ENCODE results near the gene EFEMP1.

EFEMP1 gene

DNA sequence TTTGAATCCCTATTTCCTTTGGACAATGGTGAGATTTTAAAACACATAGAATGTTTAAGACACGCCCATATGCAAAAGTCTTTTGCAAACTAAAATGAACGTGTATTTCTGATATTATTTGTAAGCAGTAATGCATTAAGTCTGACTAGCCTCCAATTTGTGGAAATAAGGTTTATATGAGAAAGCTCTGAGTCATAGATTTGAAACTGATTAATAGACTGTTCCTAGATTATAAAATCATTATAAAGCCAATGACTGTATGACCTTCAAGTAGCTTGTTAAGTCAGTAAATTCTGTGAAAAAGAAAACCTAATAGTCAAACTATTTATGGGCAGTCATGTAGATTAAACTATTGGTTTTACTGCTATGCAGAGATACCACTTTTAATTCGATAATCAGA lies 12.8 kb upstream of the EFEMP1 start:
- FAIRE-seq, result no peak
- DNase-seq (ENCODE audit: extremely low spot score, insufficient read length, low read depth), result no peak

DNA sequence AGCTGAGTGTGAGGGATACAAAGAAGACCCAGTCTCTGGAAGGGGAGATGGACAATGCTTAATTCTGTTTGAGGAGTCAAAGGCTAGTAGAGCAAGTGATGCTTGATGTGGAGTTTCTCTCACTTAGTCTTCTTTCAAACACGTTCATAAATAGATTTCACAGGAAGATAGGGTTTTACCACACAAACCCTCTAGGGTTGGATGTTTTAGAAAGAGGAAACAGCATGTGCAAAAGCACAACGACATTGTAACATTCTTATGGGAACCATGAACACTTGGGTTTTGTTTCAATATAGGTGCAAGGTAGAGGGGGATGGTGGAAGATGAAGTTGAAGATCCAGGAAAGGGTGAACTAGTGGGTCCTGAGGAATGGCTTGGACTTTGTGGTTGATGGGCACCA lies 10.8 kb upstream of the EFEMP1 start:
- DNase-seq (ENCODE audit: extremely low spot score, insufficient read length, low read depth) (no peak), FAIRE-seq (no peak)

DNA sequence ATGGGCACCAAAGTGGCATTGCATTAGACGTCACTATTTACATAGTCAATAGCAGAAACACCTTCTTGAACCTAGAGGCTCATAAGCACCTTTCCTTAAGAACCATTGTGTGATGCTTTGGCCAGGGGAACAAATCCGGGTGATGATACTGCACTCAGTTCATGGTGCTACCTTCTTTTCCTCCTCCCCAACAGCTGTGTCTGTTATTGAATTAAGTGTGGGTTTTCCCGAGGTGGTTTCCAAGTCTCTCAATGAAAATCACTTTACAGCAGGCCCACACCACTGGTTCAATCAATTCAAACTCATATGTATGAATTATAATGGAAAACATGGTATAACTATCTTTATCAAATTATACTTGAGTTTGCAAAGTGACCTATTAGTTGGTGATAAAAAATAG lies 9.3 kb upstream of the EFEMP1 start:
- FAIRE-seq, result no peak
- no peak for DNase-seq (ENCODE audit: extremely low spot score, insufficient read length, low read depth)

DNA sequence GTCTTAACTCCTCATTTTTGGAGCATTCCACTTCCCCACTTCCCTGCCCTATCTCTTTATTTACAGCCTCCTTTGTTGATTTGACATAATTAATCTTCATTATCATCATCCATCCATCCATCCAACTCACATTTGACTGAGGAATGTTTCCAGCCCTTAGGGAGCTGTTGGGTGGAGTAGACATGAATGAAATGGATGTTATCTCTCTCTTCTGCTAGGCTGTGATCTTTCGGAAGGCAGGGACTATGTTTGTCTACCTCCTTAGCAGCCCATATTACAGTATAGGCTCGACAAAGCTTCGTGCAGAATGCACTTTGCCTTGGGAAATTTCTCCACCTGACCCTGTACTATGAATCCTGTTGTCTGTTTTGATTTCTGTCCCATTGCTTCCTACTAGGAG lies 7.7 kb upstream of the EFEMP1 start:
- DNase-seq (ENCODE audit: extremely low spot score, insufficient read length, low read depth) (no peak), FAIRE-seq (no peak)

DNA sequence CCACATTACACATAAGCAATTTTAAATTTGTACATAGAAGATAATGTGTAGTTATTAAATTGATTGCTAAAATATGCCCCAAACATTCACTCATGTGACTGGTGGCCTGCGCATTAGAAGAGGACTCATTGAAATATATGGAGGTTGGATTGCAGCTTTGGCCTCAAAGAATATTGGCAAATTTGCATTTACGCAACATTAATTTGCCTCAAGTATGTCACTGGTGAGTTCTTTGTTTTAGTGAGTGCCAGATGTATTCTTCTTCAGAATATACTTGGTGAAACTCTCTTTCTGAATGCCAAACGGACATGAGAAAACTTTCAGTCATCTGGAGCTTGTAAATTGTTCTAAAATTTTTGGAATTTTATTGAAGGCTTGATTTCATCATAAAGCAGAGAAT lies 5.9 kb upstream of the EFEMP1 start:
- DNase-seq (ENCODE audit: extremely low spot score, insufficient read length, low read depth) (no peak), FAIRE-seq (no peak)

DNA sequence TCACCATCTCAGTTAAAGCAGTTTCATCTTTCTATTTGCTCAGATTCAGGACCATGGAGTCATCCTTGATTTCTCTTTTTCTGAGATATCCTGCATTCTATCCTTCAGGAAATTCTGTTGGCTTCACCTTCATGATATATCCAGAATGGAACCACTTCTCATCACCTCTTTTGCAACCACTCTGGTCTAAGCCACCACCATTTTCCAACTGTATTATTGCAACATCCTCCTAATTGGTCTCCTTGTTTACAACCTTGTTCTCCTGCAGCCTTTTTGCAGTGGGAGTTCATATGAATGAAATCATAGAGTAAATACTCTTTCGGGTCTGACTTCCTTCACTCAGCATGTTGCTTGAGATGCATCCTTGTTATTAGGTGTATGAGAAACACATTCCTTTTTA lies 3.4 kb upstream of the EFEMP1 start:
- DNase-seq (ENCODE audit: extremely low spot score, insufficient read length, low read depth) (no peak), FAIRE-seq (no peak)

DNA sequence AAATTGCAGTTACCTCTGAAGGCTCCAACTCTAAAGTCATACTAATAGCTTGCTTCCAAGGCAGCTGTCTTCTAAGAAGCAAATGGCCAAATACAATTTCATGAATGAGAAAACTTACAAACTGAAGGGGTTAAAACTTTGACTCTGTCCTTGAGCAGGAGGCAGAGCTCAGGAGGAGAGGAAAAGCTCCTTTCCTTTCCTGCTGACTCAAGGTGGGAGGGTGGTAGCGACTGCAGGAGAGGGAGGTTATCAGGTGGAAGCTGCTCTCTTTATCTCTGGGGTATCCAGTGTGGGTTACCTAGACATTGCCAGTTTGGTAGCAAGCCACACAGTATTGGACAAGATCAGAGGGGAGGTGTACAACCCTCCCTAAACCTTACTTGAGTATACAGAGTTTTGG lies 2.7 kb upstream of the EFEMP1 start:
- DNase-seq (ENCODE audit: extremely low spot score, insufficient read length, low read depth) (no peak), FAIRE-seq (no peak)

DNA sequence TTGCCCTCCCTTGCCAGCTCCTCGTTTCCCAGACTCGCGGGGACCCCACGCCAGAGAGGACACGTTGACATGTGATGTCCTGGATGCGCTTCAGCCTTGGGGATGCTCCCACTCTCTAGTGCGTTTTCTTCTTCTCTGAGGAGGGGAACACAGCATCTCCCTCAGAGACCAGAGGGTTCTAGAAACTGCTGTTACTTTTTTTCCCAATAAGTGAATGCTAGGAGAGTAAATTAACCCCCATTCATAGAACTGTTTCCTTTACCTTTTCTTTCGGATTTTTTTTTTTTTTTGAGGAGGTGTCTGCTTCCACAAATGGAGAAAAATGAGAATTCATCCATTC lies 370 bp upstream of the EFEMP1 start:
- FAIRE-seq, result no peak
- DNase-seq (ENCODE audit: extremely low spot score, insufficient read length, low read depth), result no peak

DNA sequence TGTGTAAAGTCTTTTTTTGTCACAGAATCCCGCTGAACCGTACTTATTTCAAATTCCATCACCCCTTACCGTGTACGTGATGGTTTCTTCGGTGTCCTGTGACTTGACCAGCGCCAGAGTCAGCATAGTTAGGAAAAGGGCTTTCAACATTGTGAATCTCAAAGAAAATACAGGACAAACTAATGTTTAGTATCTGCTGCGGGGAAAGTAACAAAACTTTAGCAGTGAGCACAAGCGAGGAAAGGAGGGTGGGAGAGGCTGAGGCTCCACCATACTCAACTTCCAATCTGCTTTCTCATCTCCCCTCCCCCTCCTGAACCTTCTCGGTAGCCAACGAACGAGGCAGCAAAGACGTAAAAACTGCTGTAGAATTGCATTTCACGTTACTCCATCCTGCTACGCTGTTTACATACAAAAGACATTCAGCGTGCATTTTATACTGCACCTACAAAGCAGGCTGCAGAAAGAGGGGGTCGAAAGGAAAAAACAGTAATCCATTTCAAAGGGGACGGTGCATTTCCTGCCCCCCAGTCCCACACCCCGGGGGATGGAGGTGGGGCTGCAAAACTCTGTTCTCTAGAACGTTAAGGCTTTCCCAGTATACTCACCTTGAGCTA lies 1.2 kb downstream of the EFEMP1 start:
- FAIRE-seq, result no peak
- no peak for DNase-seq (ENCODE audit: extremely low spot score, insufficient read length, low read depth)

DNA sequence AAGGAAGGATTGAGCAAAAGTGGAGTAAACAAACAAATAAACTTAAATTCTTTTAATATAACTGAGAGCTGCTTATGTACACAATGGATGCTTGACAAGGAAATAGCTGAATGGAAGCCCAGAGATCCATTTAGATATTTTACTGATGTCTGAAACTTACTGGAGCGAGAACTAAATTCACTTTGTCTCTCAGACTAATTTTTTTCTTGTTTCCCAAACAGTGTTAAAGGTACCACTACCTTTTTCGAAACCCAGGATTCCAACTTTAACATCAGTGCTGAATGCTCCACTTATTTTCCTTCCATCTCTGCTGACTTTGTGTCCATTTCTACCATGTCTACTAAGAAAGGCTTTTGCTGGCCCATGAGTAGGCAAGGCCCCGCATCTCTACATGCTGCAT lies 4.0 kb downstream of the EFEMP1 start:
- FAIRE-seq, result no peak
- DNase-seq (ENCODE audit: extremely low spot score, insufficient read length, low read depth), result no peak

DNA sequence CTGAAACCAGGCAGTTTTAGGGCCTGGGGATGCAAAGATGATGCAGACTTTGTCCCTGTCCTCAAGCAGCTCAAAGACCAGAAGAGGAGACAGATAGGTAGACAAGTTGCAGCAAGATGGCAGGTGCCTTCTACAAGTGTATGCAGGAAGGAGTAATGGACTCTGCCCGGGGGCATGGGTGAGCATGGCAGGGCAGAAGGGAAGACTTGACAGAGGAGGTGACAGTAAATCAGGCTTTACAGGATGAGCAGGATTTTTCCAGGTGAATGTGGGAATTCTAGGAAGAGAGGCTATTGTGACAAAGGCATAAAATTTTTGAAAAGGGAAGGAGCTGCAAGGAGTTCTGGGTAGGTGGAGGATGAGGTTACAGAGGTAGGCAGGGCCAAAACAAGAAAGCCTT lies 4.7 kb downstream of the EFEMP1 start:
- DNase-seq (ENCODE audit: extremely low spot score, insufficient read length, low read depth) (no peak), FAIRE-seq (no peak)

DNA sequence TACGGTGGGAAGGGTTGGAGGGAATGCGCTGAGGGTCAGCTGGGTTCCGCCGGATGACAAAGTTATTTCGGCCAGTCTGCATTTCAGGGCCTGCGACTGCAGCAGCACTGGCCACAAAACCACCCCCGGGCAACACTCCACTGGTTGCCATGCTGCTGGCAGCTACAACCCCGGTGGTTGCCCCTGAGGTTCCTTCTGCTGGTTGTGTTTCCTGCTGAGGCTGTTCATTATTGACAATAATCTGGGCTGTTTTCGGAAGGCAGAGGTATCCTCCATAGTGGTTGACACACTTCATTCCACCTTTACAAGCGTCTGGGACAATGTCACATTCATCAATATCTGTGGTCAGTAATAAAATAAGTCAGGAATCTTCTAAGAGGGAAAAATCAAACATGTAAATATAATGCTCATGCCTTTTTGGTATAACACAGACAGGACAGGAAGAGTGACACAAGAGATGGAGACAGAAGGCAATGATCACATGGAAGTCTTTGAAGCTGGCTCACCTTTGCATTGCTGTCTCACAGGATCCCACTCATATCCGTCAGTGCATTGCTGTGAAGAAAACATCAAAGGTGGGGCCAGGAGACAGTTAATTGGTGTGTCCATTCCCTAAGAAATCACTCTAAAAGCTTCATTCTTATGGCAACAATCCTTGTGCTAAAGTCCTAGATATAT lies 5.7 kb downstream of the EFEMP1 start:
- no peak for FAIRE-seq
- DNase-seq (ENCODE audit: extremely low spot score, insufficient read length, low read depth), result no peak

DNA sequence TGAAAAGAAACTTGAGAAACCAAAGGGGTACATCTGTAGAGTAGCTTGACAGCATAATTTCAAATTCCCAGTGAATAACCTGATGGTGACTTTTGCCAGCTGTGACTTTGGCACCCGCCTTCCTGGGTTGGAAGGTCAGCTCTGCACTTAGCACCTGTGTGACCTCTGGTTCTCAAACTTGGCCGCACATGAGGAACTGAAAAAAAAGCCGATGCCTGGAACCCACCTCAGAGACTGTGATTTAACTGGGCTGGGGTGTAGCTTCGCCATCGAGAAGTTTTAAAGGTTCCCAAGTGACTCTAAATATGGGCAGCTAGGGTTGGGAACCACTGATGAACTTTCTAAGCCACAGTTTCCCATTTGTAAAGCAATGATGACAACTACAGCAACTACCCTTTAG lies 6.5 kb downstream of the EFEMP1 start:
- no peak for DNase-seq (ENCODE audit: extremely low spot score, insufficient read length, low read depth)
- no peak for FAIRE-seq

DNA sequence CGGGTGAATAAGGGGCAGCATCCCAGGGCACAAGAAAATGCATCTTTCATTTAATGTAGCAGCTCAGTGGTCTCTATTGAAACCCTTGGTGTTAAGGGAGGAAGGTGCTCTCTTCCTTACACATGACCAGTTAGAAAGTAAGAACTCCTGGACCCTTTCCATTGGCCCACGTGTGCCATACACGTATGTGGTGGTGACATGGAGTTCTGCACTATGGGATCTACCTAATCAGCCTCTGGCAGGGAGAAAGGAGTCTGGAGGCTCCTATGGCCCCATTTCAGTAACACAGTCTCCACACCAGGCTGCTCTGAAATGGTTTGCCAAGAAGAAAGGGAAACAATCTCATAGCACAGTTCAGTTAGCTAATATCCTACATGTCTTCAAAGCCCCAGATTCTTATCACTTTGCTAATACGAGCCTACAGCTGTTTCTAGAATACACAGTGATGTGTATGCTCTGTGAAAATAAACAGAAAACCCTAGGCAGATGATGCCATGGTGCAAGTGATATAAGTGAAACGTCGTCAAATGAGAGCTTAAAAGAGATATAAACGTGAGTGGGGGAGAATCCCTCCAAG lies 7.0 kb downstream of the EFEMP1 start:
- FAIRE-seq (no peak), DNase-seq (ENCODE audit: extremely low spot score, insufficient read length, low read depth) (no peak)

DNA sequence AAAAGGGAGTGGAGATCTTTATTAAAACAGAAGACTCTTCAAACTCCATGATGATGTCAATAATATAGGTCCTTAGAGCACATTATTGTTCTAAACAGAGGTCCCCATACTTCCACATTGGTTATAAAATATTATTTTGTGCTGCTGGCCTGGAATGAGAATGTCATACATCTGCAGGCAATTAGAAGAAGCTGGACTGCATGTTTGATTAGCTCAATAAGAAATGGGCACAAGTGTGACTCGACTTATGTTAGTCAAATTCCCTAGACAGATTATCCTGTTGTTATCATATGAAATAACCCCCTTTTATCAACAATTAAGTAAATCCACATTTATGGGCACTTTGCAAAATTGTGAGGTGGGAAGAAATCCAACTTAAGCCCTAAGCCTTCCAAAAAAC lies 8.8 kb downstream of the EFEMP1 start:
- DNase-seq (ENCODE audit: extremely low spot score, insufficient read length, low read depth) (no peak), FAIRE-seq (no peak)

DNA sequence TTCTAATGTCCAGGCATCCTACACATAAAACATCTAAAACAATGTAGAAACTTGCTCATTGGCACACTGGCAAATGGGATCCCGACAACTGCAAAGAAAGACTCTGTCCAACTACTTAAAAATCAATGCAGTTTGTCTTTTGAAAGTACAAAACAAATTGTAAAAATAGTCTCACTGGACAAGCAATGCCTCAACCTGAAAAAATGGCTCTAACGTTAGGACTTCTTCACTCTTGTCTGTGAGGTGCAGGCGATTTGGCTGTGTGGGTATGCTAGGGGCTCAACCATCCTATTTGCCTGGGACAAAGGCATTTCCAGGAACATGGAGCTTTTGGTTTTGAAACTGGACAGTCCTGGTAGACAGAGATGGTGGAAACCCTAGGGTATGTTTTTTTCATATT lies 10.7 kb downstream of the EFEMP1 start:
- no peak for DNase-seq (ENCODE audit: extremely low spot score, insufficient read length, low read depth)
- no peak for FAIRE-seq

DNA sequence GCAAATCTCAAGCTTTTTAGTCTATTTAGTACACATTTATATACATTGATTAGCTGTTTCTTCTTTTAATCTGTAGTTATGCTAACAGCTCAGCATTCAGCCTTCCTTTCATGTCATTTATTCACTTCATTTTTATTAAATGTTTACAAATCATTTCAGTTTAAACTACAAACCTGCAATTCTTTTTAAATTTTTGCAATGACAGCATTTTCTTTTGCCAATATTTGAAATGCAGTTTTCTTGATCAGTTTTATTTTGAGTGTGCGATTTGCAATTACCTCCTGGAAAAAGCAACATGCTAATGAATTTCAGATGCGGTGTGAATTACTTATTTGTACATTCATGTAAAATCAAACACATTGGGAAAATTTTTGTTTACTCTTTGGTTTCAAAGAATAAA lies 13.5 kb downstream of the EFEMP1 start:
- FAIRE-seq, result no peak
- no peak for DNase-seq (ENCODE audit: extremely low spot score, insufficient read length, low read depth)

DNA sequence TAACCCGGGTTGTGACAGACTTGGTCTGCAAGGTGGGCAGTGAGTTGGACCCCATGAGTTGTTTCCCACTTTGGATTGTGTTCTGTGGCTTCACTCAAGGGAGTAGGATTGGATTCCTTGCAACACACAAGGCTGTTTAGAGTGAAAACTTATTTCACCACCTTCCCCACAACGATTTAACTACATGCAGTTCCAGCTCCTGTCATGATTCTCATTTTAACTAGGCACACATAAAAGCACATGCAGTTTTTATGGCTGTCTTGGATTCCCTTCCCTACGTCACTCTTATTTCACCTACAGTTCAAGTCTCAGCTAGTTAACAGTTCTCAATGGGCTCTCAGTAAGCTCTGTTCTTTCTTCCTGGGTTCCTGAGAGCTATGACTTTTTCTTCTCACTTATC lies 15.9 kb downstream of the EFEMP1 start:
- no peak for FAIRE-seq
- no peak for DNase-seq (ENCODE audit: extremely low spot score, insufficient read length, low read depth)

DNA sequence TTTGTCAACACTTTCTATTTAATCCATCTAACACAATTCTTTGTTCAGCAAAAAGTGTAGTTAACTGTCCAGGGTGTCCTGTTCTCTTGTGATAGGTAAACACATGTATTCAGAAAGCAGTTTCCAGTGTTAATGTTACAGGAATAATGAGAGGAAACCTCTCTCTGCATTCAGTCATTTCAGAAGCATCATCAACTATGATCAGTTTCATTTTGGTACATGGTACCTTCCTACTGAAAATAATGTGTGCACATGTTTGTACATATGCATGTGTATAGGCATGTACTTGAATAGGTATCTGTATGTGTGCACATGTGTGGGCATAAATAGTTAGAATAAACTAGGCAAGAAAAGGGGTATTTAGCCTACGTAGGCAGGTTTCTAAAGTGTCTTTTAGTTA lies 16.6 kb downstream of the EFEMP1 start:
- FAIRE-seq, result no peak
- no peak for DNase-seq (ENCODE audit: extremely low spot score, insufficient read length, low read depth)

DNA sequence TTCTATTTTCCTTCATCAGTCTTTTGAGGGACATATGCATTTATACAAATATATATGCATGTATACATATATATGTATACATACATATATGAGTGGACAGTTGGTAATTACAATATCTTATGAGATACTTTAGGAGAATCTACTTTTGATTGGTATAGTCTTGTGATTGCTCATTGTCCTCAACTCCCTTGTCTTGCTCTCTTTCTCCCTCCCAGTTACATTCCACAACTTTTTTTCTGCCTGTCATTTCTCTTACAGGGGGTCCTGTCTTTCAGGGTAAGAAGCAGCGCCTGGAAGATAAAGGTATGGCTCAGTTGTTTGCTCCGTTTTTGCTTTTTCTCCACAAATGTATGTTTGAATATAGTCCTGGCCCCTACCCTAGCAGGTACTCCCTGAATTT lies 19.9 kb downstream of the EFEMP1 start:
- no peak for DNase-seq (ENCODE audit: extremely low spot score, insufficient read length, low read depth)
- no peak for FAIRE-seq

DNA sequence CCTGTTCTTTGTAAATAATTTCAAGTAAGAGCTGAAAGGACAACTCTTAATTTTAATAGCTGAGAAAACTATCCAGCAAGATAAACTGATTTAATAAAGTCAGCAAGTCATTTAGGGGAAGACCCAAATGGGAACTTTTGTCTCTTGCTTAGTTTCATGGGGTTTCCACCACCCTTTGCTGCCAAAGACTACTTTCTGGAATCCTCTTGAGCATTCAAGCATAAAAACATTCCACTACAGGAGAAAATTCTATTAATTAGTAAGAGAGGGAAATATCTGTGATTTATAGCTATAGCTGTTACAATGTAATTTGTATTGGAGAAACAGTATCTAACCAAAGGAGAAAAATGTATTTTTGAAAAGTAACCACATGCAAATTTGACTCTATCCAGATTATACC lies 20.6 kb downstream of the EFEMP1 start:
- no peak for DNase-seq (ENCODE audit: extremely low spot score, insufficient read length, low read depth)
- no peak for FAIRE-seq

DNA sequence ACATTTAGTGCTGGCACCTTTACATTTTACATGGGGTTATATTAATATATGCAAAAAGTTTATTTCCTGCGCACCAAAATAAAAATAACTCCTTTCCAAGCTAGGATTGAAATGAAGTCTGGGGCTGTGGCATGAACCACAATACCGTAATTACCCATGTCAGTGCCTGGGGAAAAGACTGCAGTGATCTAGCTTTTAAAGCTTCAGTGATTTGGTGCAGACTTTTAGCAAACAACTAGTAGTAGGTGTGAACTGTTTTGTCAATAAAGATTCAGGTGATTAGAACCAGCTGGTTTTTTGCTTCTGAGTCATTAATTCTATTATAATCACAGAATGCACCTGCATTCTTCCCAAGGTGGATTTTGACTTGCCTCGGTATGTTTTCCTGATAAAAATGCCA lies 21.2 kb downstream of the EFEMP1 start:
- no peak for DNase-seq (ENCODE audit: extremely low spot score, insufficient read length, low read depth)
- no peak for FAIRE-seq
